Measurements from ENCODE around the gene TMEM161A.

The TMEM161A gene

GRCh38 chr19:19098084-19098702, 40.1 kb downstream of the TMEM161A start:
- DNase-seq (ENCODE audit: low read depth in 2 of 2), result no peak

GRCh38 chr19:19096641-19097627, 41.3 kb downstream of the TMEM161A start:
- no peak for DNase-seq (ENCODE audit: low read depth in 2 of 2)

GRCh38 chr19:19095691-19096090, 42.6 kb downstream of the TMEM161A start:
- DNase-seq (ENCODE audit: low read depth in 2 of 2), result no peak

- DNase-seq (ENCODE audit: low read depth in 2 of 2), result no peak
Observed at GRCh38 chr19:19094513-19094912, 43.8 kb downstream of the TMEM161A start.

GRCh38 chr19:19087676-19088075, 50.6 kb downstream of the TMEM161A start:
- DNase-seq (ENCODE audit: low read depth in 2 of 2), result no peak

GRCh38 chr19:19083413-19084178, 54.7 kb downstream of the TMEM161A start:
- DNase-seq (ENCODE audit: low read depth in 2 of 2), result no peak

GRCh38 chr19:19081642-19082151, 56.6 kb downstream of the TMEM161A start:
- no peak for DNase-seq (ENCODE audit: low read depth in 2 of 2)

GRCh38 chr19:19079571-19079970, 58.7 kb downstream of the TMEM161A start:
- no peak for DNase-seq (ENCODE audit: low read depth in 2 of 2)

- DNase-seq (ENCODE audit: low read depth in 2 of 2), result no peak
Observed at GRCh38 chr19:19078801-19079200, 59.5 kb downstream of the TMEM161A start.

- no peak for DNase-seq (ENCODE audit: low read depth in 2 of 2)
Observed at GRCh38 chr19:19077103-19077502, 61.2 kb downstream of the TMEM161A start.

GRCh38 chr19:19076476-19076875, 61.8 kb downstream of the TMEM161A start:
- no peak for DNase-seq (ENCODE audit: low read depth in 2 of 2)

- DNase-seq (ENCODE audit: low read depth in 2 of 2), result no peak
Observed at GRCh38 chr19:19075126-19075525, 63.2 kb downstream of the TMEM161A start.

- DNase-seq (ENCODE audit: low read depth in 2 of 2), result no peak
Observed at GRCh38 chr19:19074196-19074882, 63.9 kb downstream of the TMEM161A start.

GRCh38 chr19:19071897-19072296, 66.4 kb downstream of the TMEM161A start:
- DNase-seq (ENCODE audit: low read depth in 2 of 2), result no peak

Data from stimulated activated CD8-positive, alpha-beta memory T cell treated with anti-CD3 and anti-CD28 coated beads, Interleukin-7, amount 100 ng/mL, for 4 hours (primary cell).